ENCODE measurements around the gene TMUB2.

- TF ChIP-seq CTCF (IDR thresholded peaks at IDR 0.05) (no peak), POLR2A (IDR thresholded peaks at IDR 0.05) (no peak)
Measured at GRCh38 chr17:44144966-44145739, 41.6 kb upstream of the TMUB2 start.
